Nephron (organoid): Measurements from ENCODE around the gene PRPSAP2.

Source experiments
- H3K27ac Mint-ChIP-seq, 3 experiments: 2 replicates each; pipeline ENCODE4 v1.8.0; 2020; ENCODE audit warnings: mixed read lengths in 3 of 3, mild to moderate bottlenecking in 2 of 3, moderate library complexity in 1 of 3
- H3K27me3 Mint-ChIP-seq: 2 replicates; pipeline ENCODE4 v1.8.0; 2021; ENCODE audit warnings: low read depth, mild to moderate bottlenecking, moderate library complexity, mixed read lengths
- H3K36me3 Mint-ChIP-seq: 2 replicates; pipeline ENCODE4 v1.8.0; 2020; ENCODE audit warnings: low read depth, mixed read lengths
- H3K4me1 Mint-ChIP-seq: 2 replicates; pipeline ENCODE4 v1.8.0; 2020; ENCODE audit warnings: mixed read lengths
- H3K4me3 Mint-ChIP-seq, 3 experiments: 2 replicates each; pipeline ENCODE4 v1.8.0; 2020; ENCODE audit warnings: mild to moderate bottlenecking in 3 of 3, mixed read lengths in 3 of 3, moderate library complexity in 2 of 3
- H3K9me3 Mint-ChIP-seq: 2 replicates; pipeline ENCODE4 v1.8.0; 2020; ENCODE audit warnings: mixed read lengths
- TF ChIP-seq, protein P1 (sequence below), 3 experiments: fragments of 200-600 bp; sonication (generic); IDR thresholded peaks; one replicate each; pipeline ENCODE4 v1.5.0; 2021; ENCODE audit warnings: antibody characterized with exemption in 3 of 3; ENCODE audit not compliant: unreplicated experiment in 3 of 3

Gene PRPSAP2

DNA sequence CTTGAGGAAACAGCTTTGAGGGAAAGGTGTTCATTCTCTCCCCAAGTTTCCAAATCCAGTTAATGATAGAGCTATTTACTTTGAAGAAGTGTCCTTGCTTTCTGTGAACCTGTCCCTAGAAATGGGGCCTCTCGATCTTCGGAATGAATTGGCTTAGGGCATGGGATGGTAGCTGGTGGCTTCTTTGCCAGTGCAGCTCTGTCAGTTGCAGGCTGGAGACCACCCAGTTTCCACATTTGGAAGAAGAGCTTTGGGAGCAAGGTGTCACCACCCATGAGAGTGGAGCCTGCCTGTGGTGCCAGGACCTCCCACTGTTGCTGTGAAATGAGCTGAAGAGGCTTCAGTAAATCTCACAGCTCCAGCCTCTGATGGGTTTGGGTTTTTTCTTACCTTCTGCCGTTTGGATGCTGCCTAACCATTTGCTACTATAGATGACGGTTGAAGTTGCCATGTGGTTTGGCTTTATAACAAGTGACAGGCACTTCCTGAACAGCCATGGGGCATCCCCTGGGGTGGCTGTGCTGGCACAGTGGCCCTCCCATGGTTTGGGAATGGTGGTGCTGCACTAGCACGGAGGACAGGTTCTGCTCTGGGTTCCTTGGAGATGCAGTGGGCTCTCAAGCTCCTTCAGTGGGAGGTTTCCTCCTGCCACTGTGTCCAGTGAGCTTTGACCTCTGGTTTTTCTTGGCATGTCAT is 74.6 kb downstream of the PRPSAP2 start:
- peaks cover 45% of the 10 kb centered on the region for H3K36me3 Mint-ChIP-seq
- no peaks in the 10 kb centered on the region for H3K9me3 Mint-ChIP-seq
- H3K4me1 Mint-ChIP-seq = no peaks in the 10 kb centered on the region
- H3K27ac Mint-ChIP-seq = no peak overlapping the region
- H3K4me3 Mint-ChIP-seq = no peak overlapping the region
- TF ChIP-seq, protein P1, sequence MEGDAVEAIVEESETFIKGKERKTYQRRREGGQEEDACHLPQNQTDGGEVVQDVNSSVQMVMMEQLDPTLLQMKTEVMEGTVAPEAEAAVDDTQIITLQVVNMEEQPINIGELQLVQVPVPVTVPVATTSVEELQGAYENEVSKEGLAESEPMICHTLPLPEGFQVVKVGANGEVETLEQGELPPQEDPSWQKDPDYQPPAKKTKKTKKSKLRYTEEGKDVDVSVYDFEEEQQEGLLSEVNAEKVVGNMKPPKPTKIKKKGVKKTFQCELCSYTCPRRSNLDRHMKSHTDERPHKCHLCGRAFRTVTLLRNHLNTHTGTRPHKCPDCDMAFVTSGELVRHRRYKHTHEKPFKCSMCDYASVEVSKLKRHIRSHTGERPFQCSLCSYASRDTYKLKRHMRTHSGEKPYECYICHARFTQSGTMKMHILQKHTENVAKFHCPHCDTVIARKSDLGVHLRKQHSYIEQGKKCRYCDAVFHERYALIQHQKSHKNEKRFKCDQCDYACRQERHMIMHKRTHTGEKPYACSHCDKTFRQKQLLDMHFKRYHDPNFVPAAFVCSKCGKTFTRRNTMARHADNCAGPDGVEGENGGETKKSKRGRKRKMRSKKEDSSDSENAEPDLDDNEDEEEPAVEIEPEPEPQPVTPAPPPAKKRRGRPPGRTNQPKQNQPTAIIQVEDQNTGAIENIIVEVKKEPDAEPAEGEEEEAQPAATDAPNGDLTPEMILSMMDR (IDR thresholded peaks at IDR 0.05; ENCODE audit: unreplicated experiment in 3 of 3) = no peak
- H3K27me3 Mint-ChIP-seq = no peaks in the 10 kb centered on the region

DNA sequence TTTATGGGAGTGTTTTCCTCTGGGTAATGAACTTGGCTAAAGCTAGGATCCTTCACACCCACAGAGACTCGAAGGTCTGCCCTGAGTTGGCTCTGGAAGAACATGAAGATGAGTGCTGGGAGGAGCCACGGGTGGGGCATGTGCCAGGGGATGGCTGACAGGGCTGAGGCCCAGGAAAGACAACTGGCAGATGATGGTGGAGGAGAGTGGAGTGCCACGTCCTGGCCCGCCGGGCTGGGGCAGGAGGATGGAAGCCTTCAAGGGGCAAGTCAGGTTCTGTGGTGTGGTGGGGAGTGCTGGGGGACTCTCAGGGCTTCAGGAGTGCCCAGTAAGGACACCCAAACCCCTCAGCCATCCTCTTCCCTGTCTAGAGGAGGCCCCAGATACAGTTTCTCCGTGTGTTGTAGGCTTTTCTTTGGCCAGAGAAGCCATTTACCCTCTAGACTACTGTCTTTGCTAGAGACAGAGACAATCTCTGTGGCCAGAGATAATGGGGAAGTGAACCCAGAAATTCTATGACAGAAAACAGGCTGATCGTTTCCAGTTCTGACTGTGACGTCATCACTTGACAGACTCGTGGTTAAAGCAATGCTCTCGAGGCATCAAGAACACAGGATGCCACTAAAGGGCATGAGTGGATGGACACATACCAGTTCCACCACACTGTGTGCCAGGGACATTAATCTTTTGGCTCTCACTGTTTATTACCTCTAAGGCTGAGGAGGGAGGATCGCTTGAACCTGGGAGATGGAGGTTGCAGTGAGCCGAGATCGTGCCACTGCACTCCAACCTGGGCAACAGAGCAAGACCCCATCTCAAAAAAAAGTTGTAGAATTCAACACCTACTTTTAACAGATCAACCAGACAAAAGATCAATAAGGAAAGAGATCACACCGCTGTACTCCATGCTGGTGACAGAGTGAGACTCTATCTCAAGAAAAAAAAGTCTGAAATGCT is 75.4 kb downstream of the PRPSAP2 start:
- Mint-ChIP-seq H3K9me3 (no peaks in the 10 kb centered on the region), H3K27me3 (no peaks in the 10 kb centered on the region), H3K36me3 (peaks cover 41% of the 10 kb centered on the region), H3K27ac (no peak overlapping the region), H3K4me3 (no peak overlapping the region), H3K4me1 (no peaks in the 10 kb centered on the region)
- TF ChIP-seq, protein P1 (IDR thresholded peaks at IDR 0.05; ENCODE audit: unreplicated experiment in 3 of 3) = no peak

DNA sequence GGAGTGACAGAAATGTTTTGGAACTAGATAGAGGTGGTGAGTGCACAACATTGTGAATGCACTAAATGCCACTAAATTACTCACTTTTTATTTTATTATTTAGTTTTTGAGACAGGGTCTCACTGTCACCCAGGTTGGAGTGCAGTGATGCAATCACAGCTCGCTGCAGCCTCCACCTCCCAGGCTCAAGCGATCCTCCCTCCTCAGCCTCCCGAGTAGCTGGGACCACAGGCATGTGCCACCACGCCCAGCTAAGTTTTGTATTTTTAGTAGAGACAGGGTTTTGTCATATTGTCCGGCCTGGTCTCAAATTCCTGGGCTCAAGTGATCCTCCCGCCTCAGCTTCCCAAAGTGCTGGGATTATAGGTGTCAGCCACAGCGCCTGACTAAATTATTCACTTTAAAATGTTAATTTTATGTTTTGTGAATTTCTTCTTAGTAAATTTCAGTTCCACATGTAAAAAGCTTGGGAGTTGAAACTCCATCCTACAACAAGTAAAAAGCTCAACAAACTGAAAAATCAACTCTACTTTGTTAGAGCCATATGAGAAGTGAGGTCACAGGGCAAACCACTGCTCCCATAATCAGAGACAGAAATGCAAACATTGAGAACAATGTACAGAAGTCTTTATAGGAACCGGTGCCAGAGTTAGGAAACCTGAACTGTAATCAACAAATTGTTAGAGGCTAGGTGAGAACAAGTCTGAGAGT is 80.2 kb downstream of the PRPSAP2 start:
- Mint-ChIP-seq H3K4me1 (no peaks in the 10 kb centered on the region), H3K27ac (no peak overlapping the region), H3K27me3 (no peaks in the 10 kb centered on the region), H3K4me3 (no peak overlapping the region), H3K9me3 (no peaks in the 10 kb centered on the region), H3K36me3 (peaks cover under 1% of the 10 kb centered on the region)
- TF ChIP-seq, protein P1 (IDR thresholded peaks at IDR 0.05; ENCODE audit: unreplicated experiment in 3 of 3) = no peak

DNA sequence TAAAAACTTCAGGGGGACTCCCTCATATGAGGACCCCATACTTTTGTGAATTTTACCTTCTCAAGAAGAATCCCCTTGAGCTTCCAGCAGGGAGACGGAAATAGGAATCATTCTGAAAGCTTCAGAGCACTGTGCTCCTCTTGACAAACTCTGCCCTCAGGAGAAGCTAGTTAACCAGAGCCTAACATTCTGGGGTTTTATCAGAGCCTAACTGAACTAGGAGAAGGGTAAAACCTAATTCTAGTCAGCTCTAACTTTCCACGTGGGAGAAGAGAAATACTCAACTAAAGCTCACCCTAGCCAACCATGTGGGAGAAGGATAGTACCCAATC is 80.7 kb downstream of the PRPSAP2 start:
- H3K4me1 Mint-ChIP-seq = no peaks in the 10 kb centered on the region
- no peak overlapping the region for H3K27ac Mint-ChIP-seq
- no peak overlapping the region for H3K4me3 Mint-ChIP-seq
- H3K36me3 Mint-ChIP-seq = no peaks in the 10 kb centered on the region
- H3K9me3 Mint-ChIP-seq = no peaks in the 10 kb centered on the region
- TF ChIP-seq, protein P1 (IDR thresholded peaks at IDR 0.05; ENCODE audit: unreplicated experiment in 3 of 3) = no peak
- H3K27me3 Mint-ChIP-seq = no peaks in the 10 kb centered on the region

DNA sequence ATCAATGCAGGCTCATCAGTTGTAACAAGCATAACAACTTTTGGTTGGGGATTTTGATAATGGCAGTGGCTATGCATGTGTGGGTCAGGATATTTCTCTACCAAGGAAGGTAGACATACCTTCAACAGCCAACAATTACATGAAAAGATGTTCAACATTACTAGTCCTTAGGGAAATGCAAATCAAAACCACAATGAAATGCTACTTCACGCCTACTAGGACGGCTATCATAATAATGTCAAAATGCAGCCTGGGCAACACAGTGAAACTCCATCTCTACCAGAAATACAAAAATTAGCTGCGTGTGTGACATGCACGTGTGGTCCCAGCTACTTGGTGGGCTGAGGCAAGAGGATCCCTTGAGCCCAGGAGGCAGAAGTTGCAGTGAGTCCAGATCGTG is 86.7 kb downstream of the PRPSAP2 start:
- H3K4me1 Mint-ChIP-seq = peaks cover 5% of the 10 kb centered on the region
- peaks cover 9% of the 10 kb centered on the region for H3K27me3 Mint-ChIP-seq
- H3K36me3 Mint-ChIP-seq = no peaks in the 10 kb centered on the region
- no peak overlapping the region for H3K4me3 Mint-ChIP-seq
- no peak overlapping the region for H3K27ac Mint-ChIP-seq
- TF ChIP-seq, protein P1 (IDR thresholded peaks at IDR 0.05; ENCODE audit: unreplicated experiment in 3 of 3) = no peak
- H3K9me3 Mint-ChIP-seq = no peaks in the 10 kb centered on the region
